OCI-LY1 (cell line): ENCODE results near the gene POU1F1.

ENCODE experiments used
- EZH2 ChIP-seq: fragments of 200-600 bp; sonication (generic), shearing (Covaris generic); IDR thresholded peaks from 2 replicates; pipeline ENCODE4 v1.8.0; 2017; ENCODE audit warnings: borderline replicate concordance, mixed run types, mild to moderate bottlenecking, antibody characterized with exemption, low read length, moderate library complexity, mixed read lengths
- TF ChIP-seq, protein P1 (sequence below): fragments of 200-600 bp; sonication (generic), shearing (Covaris generic); IDR thresholded peaks from 2 replicates; pipeline ENCODE4 v1.5.1; 2017; ENCODE audit warnings: mild to moderate bottlenecking, antibody characterized with exemption, low read length, moderate library complexity, mixed read lengths

DNA sequence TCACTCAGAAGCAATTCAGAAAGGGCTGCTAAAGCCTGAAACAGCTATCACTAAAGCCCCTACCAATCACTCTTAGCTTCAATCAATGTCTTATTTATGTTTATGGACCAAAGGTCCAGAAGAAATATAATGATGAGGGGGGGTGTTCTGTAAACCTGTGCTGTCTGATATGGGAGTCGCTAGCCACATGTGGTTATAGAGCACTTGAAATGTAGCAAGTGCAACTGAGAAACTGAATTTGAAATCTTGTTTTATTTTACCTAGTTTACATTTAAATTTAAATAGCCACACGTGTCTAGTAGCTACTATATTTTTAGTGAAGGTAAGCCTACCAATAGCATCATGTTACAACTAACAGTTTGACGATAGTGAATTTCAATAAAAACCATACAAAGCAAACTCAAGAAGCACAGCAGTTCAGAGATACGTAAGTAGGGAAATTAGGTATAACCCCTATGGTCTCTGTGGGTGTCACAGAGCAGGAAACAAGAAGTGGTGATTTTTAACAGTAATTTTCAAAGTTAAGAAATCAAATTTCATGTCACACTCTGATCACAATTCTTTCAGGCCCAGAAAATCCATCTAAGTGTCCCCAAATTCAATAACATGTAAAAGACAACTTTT is 3.6 kb downstream of the POU1F1 start:
- TF ChIP-seq EZH2 = no peak
- TF ChIP-seq, protein P1, sequence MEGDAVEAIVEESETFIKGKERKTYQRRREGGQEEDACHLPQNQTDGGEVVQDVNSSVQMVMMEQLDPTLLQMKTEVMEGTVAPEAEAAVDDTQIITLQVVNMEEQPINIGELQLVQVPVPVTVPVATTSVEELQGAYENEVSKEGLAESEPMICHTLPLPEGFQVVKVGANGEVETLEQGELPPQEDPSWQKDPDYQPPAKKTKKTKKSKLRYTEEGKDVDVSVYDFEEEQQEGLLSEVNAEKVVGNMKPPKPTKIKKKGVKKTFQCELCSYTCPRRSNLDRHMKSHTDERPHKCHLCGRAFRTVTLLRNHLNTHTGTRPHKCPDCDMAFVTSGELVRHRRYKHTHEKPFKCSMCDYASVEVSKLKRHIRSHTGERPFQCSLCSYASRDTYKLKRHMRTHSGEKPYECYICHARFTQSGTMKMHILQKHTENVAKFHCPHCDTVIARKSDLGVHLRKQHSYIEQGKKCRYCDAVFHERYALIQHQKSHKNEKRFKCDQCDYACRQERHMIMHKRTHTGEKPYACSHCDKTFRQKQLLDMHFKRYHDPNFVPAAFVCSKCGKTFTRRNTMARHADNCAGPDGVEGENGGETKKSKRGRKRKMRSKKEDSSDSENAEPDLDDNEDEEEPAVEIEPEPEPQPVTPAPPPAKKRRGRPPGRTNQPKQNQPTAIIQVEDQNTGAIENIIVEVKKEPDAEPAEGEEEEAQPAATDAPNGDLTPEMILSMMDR = no peak
